Stimulated activated CD4-positive, alpha-beta T cell treated with anti-CD3 and anti-CD28 coated beads, Interleukin-12 subunit alpha, Interleukin-12 subunit beta, amount 100 ng/mL, for 4 hours (primary cell): ENCODE measurements around the gene PRKACA.
"Not testable (repeated sequence)": the region's sequence is repeated elsewhere in the genome, so short reads cannot be mapped to it uniquely, and the experiment has no call there.

ENCODE experiments used
- DNase-seq: peaks from one replicate; pipeline ENCODE4 v3.0.0-alpha.2; 2020

PRKACA gene

DNA sequence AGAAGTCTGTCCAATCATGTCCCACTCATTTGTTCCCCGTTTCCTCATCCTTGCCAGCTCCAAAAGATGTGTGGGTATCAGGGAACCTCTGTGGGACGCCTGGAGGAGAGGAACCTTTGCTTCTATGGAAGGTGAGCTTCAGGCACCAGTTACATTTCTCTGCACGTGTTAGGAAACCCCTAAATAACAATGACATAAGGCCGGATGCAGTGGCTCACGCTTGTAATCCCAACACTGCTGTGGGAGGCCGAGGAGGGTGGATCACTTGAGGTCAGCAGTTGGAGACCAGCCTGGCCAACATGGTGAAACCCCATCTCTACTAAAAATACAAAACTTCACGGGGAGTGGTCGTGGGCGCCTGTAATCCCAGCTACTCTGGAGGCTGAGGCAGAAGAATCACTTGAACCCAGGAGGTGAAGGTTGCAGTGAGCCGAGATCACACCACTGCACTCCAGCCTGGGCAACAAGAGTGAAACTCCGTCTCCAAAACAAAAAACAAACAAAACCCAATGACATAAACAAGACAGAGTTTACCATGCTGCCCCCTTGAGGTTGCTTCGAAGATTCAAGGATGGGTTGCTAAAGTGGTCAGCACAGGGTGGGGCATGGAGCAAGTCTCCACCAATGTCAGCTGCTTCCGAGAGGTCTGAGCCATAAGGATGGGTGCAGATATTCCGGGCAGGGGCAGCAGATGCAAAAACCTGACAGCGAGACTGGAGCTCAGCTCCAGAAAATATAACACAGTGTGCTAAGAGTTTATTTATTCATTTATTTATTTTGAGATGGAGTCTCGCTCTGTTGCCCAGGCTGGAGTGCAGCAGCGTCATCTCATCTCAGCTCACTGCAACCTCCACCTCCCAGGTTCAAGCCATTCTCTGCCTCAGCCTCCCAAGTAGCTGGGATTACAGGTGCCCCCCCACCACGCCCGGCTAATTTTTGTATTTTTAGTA, 74.6 kb downstream of the PRKACA start:
- DNase-seq: not testable (repeated sequence)
